NCI-H1417 treated with DMSO at 0.1 percent for 48 hours (cell line): Measurements from ENCODE around the gene HINFP.

Source experiments
- DNase-seq: peaks from one replicate; lab custom pipeline; 2025; lab: John Stamatoyannopoulos, UW

Gene HINFP, protein sequence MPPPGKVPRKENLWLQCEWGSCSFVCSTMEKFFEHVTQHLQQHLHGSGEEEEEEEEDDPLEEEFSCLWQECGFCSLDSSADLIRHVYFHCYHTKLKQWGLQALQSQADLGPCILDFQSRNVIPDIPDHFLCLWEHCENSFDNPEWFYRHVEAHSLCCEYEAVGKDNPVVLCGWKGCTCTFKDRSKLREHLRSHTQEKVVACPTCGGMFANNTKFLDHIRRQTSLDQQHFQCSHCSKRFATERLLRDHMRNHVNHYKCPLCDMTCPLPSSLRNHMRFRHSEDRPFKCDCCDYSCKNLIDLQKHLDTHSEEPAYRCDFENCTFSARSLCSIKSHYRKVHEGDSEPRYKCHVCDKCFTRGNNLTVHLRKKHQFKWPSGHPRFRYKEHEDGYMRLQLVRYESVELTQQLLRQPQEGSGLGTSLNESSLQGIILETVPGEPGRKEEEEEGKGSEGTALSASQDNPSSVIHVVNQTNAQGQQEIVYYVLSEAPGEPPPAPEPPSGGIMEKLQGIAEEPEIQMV

DNA sequence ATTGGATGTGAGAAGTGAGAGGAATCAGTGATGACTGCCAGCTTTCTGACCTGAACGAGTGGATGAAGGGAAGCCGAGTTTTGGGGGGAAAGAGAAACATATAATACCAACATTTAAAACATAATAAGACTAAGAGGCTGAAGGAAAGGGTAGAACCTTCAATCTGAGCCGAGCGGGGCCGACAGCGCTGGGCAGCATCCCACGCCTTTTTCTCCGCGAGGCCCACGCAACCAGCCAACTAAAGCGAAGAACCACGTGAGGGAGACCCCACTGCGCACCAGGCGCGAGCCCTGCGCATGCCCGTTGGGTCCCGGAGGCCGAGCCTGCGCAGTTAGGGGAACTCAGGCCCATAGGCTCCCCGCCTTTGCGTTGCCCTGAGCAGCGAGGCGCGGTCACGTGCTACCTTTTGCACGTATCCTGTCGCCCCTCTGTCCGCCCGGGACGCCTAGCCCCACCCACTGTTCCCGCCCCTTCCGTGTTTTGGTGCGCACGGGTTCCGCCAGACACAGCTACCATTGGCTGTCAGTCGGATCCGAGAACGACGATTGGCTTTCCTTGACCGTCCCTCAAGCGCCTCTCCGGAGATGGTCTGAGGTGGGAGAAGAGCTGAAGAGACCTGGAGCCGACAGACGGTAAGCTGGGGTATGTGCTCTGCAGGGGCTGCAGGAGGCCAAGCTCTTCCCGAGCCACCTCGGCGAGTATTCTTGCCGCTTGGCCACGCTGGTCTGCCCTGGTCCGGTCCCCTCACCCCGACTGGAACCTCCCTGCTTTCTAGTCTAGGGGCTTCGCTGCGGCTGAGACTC lies at the start of gene HINFP:
TSS of gene HINFP (plus strand) at position 573 of the 803 bp plus-strand sequence. CDS start 5,365 bp downstream, outside the sequence.
- DNase-seq, result peak; percentile 94

DNA sequence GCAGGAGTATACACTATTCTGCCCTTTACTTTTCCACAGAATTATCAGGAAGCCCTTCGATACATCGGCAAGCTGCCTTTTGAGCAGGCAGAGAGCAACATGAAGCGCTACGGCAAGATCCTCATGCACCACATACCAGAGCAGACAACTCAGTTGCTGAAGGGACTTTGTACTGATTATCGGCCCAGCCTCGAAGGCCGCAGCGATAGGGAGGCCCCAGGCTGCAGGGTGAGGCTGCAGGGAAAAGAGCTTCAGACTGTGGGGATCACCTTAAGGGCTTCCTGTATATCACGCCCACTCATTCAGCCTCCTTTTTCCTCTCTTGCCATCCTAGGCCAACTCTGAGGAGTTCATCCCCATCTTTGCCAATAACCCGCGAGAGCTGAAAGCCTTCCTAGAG lies 43.5 kb upstream of the HINFP start:
- no peak for DNase-seq

DNA sequence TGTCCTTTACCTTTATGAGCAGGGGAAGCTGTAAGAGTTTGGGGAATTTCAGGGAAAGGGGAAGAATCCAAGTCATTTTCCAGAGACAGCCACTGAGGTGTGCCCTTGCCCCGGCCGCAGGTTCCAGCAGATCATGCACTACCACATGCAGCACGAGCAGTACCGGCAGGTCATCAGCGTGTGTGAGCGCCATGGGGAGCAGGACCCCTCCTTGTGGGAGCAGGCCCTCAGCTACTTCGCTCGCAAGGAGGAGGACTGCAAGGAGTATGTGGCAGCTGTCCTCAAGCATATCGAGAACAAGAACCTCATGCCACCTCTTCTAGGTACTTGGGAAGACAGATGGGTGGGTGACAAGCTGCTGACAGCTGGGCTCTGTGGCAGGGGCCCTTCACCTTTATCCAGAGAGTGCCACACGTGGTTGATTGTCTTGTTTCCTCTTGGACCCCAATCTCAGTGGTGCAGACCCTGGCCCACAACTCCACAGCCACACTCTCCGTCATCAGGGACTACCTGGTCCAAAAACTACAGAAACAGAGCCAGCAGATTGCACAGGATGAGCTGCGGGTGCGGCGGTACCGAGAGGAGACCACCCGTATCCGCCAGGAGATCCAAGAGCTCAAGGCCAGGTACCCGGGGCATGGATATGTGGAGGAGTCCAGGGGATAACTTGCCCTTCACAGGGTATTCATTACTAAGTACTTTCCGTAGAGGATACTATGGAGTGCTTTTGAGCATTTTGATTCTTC lies 42.5 kb upstream of the HINFP start:
- DNase-seq, result no peak

DNA sequence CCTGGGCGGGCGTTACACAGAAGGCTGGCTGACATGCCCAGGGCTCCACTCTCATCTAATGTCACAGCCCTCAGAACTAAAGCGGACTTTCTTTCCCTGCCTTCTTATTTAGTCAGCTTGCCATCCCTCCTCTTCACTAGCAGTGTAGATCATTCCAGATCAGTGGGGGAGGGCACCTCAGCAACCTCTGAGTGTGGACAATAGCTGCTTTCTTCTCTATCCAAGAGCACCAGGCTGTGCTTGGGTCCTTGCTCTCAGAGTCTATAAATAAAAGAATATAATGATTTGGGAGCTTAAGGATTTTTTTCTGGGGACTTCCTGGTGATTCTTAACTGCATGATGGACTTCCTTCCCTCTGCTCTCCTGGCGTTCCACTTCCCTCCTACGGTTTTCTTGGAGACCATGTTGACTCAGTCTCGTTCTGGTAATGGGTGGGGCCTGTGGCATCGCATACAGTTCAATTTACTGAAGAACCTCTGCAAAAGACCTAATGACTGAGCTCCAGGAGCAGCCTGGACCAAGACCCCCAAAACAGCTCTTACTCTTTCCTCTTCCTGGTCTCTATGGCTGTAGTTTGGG lies 39.6 kb upstream of the HINFP start:
- no peak for DNase-seq

DNA sequence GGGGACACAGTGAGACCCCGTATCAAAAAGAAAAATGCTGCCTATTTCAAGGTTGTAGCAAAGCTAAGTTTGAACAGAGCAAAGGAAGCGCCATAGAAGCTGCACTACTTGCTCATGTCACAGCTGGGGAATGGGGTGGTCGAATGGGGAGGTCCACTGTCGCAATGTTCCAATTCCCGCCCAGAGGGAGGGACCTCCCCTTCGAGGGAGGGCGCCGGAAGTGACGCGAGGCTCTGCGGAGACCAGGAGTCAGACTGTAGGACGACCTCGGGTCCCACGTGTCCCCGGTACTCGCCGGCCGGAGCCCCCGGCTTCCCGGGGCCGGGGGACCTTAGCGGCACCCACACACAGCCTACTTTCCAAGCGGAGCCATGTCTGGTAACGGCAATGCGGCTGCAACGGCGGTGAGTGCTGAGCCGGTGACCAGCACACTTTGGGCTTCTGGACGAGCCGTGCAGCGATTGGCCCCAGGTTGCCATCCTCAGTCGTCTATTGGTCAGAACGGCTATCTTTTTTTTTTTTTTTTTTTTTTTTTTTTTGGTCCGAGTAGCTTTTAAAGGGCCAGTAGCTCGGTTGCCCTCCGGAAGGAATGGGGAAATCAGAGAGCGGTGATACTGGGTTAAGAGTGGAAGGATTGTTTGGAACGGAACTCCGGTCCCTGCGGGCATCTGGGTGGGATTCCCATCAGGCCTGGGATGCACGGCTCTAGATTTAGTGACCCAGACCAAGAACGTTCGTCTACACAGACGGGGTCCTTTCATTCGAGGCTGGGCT lies 36.5 kb upstream of the HINFP start, which contains the start of gene HMBS:
TSS of gene HMBS (plus strand) at position 219 of the 774 bp plus-strand sequence. CDS start at position 372, 153 bp downstream.
- DNase-seq, result peak; percentile 84

DNA sequence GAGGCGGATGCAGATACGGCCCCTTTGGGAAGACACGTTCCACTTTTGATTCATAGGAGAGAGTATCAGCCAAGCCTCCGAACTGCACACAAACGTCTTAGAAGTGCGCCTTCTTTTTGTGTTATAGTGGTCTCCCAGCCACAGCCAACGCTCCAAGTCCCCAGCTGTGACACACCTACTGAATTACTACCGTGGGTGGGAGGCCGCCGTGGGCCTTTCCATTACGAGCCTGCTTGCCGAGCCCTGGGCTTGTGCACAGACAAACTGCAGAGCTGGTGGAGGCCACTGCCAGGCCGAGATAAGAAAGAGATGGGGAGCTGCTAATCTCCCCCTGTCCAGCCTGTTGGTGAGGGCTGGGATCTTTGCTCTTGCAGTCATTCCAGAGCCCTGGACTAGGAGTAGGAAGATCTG lies 35.9 kb upstream of the HINFP start:
- no peak for DNase-seq

DNA sequence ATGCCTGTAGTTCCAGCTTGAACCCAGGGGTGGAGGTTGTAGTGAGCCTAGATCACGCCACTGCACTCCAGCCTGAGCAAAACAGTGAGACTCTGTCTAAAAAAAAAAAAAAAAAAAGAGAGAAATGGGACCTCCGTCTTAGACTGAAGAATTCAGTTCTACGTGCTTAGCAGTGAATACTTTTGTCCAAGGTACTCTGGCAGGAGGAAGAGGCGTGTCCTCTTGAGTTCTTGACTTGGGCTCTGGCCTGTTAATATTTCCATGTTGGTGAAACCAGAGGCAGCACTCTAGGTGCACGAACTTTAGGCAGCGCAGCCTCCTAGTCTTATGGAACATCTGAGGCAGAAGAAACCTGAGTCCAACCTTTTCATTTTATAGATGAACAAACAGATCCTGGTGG lies 34.3 kb upstream of the HINFP start:
- DNase-seq, result no peak

DNA sequence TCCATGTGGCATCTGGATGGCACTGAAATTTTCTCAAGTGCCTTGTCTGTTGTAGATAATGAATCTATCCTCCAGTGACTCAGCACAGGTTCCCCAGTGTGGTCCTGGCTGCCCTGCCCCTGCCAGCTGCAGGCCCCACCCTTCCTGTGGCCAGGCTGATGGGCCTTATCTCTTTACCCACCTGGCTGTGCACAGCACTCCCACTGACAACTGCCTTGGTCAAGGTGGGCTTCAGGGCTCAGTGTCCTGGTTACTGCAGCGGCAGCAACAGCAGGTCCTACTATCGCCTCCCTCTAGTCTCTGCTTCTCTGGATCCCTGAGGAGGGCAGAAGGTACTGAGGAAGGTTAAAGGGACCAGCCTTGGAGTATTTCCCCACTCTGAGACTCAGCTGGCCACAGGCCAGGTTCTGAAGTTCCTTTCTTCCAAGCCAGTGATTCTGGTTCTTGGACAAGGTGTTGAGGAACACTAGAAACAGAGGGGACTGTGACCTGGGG lies 33.6 kb upstream of the HINFP start:
- DNase-seq, result no peak

DNA sequence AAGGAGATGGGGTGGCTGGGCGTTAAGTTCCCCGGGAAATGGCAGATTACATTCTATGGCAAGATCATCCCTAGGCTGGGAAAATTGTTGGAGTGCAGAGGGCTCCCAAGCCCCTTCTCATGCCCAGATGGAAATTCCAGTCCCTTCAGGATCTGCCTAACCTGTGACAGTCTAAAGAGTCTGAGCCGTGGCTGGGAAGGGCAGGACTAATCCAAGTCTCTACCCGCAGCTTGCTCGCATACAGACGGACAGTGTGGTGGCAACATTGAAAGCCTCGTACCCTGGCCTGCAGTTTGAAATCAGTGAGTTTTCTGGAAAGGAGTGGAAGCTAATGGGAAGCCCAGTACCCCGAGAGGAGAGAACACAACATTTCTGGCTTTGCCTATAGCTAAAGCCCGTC lies 33.0 kb upstream of the HINFP start:
- DNase-seq, result no peak

DNA sequence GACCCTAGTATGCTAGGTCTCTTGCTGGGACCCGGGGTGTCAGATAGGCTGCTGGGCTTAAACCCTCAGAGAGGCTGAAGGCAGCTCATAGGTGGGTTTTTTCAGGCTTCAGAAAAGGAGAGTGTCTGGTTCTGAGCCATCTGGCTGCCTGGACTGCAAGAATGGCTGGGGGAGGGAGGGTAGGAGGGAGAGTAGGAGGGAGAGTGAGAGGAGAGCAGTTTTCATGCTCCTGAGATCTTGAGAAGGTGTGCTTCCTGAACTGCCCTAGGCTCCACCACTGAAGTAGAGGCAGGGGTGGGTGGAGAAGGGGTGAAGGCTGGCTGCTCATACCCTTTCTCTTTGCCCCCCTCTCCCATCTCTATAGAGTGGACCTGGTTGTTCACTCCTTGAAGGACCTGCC lies 32.1 kb upstream of the HINFP start:
- no peak for DNase-seq

DNA sequence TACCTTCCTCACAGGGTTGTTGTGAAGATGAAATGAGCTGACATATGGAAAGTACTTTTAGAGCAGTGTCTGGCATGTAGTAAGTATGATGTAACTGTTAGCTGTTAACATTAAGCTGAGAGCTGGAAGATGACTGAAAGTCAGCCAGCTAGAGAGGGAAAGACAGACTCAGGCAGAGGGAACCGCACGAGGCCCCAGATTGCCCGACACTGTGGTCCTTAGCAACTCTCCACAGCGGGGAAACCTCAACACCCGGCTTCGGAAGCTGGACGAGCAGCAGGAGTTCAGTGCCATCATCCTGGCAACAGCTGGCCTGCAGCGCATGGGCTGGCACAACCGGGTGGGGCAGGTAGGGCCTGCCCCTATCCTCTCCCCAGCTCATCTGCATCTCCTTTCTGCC lies 30.2 kb upstream of the HINFP start:
- DNase-seq, result no peak

DNA sequence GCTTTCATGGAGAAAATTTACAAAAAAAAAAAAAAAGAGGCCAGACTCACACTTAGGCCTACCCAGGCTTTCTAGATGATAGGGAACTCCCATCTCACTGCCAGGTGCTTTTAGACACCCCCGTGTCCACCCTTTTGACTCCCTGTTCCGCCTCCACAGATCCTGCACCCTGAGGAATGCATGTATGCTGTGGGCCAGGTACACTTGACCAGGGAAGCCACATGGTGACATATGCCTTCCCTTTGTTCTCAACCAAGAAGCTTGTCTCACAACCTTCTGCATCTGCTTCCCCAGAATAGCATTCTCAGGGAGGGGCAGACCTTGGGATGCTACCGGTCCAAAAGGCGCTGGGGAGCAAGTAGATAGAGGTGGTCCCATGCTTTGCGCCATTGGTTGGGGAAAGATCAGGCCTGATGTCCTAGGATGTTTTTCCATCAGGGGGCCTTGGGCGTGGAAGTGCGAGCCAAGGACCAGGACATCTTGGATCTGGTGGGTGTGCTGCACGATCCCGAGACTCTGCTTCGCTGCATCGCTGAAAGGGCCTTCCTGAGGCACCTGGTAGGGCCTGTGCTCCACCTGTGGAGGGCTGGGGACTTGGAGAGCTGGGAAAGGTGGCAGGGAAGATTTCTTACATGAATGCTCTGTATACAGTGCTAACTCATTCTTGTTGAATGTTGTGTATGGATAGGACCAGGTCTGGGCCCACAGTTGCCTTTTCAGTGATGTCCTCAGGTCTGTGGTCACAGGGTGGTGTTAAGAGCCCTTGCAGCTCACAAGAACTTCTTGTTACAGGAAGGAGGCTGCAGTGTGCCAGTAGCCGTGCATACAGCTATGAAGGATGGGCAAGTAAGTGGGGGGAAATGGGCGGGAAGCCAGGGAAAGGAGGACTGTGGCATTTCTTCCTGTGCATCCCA lies 29.2 kb upstream of the HINFP start:
- no peak for DNase-seq

DNA sequence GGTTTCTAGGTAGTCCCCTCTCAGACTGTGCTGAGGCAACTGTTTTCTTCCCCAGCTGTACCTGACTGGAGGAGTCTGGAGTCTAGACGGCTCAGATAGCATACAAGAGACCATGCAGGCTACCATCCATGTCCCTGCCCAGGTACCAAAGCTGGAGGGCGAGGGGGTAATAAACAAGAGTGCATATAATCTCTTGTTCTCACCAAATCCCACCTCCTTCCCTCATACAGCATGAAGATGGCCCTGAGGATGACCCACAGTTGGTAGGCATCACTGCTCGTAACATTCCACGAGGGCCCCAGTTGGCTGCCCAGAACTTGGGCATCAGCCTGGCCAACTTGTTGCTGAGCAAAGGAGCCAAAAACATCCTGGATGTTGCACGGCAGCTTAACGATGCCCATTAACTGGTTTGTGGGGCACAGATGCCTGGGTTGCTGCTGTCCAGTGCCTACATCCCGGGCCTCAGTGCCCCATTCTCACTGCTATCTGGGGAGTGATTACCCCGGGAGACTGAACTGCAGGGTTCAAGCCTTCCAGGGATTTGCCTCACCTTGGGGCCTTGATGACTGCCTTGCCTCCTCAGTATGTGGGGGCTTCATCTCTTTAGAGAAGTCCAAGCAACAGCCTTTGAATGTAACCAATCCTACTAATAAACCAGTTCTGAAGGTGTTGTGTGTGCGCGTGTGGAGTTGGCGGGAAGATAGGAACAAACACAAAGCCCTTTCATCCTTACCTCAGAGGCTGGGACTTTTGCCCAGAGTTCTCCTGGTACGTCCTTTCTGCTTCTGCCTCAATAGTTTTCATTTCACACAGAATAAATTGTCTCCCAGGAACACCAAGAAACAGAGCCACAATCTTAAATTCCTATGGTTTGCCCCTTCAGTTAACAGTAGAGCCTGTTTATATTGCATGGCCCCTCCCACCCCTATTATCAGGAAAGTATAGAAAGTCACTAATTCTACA lies 28.2 kb upstream of the HINFP start:
- no peak for DNase-seq

DNA sequence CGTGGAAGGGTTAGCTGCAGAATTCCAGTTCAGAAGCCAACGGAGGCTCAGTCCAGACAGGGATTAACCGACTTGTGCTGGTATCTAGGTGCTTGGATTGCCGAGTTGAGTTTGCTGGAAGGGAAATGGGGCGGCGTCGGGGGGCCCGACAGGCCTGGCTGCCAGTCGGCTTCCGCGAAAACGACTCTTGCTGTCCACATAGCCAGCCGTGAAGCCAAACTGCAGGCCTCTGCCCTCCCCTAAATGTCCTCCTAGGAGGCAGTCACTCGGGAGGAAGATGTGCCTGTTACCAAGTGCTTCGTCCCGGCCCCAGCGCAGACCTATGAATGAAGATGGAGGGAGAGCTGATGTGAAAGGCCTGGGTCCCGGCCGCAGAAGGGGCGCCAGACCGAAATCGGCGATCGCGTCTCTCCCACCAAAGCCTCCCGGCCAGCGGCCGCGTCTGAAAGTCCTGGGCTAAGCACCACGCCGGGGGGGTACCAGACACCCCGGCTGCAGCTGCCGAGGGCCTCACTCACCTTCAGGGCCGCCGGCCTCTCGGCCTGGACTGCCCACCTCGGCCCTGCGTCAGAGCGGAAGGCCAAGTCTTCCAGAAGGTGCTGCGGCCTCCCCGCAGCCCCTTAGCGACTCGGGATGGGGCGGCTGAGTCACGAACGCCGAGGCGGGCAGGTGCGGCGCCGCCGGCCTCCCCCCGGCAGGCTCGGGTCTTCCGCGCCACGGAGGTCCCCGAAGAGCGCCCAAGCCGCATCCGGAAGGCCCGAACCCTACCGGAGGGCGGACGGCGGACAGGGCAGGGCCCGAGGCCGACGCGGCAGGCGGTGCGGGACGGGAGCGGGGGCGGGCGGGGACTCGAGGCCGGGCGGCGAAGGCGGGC lies 27.2 kb upstream of the HINFP start:
- DNase-seq, result no peak

DNA sequence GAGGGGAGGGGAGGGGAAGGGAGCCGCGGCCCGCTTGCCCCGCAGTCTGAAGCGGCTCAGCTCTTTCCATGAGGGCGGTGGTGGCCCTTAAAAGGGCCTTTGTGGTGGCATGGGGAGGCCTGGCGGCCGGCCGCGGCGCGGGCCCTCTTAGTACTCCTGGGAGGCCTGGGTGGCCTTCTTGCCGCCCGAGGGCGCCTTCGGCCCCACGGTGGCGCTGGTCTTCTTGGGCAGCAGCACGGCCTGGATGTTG lies 26.6 kb upstream of the HINFP start:
- peak; percentile 19 for DNase-seq

DNA sequence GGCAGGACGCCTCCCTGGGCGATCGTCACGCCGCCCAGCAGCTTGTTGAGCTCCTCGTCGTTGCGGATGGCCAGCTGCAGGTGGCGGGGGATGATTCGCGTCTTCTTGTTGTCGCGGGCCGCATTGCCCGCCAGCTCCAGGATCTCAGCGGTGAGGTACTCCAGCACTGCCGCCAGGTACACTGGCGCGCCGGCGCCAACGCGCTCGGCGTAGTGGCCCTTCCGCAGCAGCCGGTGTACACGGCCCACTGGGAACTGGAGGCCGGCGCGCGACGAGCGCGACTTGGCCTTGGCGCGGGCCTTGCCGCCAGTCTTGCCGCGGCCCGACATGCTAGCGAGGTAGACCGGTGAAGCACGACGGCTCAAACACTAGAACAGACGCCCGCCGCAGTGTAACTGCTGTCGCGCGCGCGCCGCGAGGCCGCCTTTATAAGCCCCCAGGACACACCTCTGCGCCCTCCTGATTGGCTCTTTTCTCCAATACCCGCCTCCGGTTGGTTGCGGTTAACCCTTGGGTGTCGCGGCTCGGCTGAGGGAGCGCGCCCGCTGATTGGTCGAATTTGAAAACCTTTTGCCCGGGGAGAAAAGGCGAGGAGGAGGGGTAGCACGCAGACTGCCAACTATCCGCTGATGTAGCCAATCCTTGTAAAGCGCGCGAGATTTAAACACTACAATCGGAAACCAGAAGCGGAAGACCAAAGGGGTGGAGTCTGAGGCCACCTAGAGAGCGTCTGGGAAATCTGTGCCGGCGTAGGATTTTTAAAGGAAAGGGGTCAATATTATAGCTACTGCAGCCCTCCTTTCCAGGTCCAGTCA lies 26.1 kb upstream of the HINFP start:
- peak; percentile 99 for DNase-seq

DNA sequence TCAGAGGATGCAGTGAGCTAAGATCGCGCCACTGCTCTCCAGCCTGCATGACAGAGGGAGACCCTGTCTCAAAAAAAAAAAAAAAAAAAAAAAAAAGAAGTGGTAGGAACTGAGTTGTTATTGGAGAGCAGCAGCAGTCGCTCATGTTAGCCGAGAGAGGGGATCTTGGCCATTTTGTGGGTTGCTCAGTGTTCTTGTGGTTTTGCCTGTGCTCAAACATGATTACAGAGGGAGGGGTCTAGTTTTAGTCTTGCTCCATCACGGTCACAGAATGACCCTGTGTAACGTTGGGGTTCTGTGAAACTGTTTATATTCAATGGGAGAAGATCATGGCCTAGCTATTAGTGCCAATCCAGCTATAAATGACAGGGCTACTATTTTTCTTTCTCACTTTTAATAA lies 21.7 kb upstream of the HINFP start:
- DNase-seq, result no peak
